MV-4-11 (cell line): Measurements from ENCODE around the gene PPP3R1.

ENCODE experiments used
- DNase-seq: peaks from one replicate; lab custom pipeline; 2025; lab: John Stamatoyannopoulos, UW

Gene PPP3R1

GRCh38 chr2:68231061-68231372 lies 21.3 kb downstream of the PPP3R1 start:
- DNase-seq = no peak

- peak; percentile 28 for DNase-seq
These were observed 21.9 kb downstream of the PPP3R1 start for GRCh38 chr2:68230241-68231060.

GRCh38 chr2:68226794-68227193 lies 25.5 kb downstream of the PPP3R1 start:
- no peak for DNase-seq

- DNase-seq = peak; percentile 54
These were observed 27.2 kb downstream of the PPP3R1 start for GRCh38 chr2:68225119-68225632.

- no peak for DNase-seq
These were observed 28.9 kb downstream of the PPP3R1 start for GRCh38 chr2:68223419-68223818.

GRCh38 chr2:68222287-68222686 lies 30.0 kb downstream of the PPP3R1 start:
- DNase-seq = no peak

- no peak for DNase-seq
These were observed 33.9 kb downstream of the PPP3R1 start for GRCh38 chr2:68218343-68218901.

- DNase-seq = no peak
These were observed 34.6 kb downstream of the PPP3R1 start for GRCh38 chr2:68217729-68218128.

- DNase-seq = no peak
These were observed 35.6 kb downstream of the PPP3R1 start for GRCh38 chr2:68216454-68217310.

- DNase-seq = no peak
These were observed 38.0 kb downstream of the PPP3R1 start for GRCh38 chr2:68214381-68214780.

GRCh38 chr2:68206793-68207192 lies 45.5 kb downstream of the PPP3R1 start:
- no peak for DNase-seq

- peak; percentile 8 for DNase-seq
These were observed 48.7 kb downstream of the PPP3R1 start for GRCh38 chr2:68203587-68203986.

- no peak for DNase-seq
These were observed 52.1 kb downstream of the PPP3R1 start for GRCh38 chr2:68200157-68200787.

GRCh38 chr2:68196120-68196716 lies 56.1 kb downstream of the PPP3R1 start:
- DNase-seq = peak; percentile 15

- peak; percentile 20 for DNase-seq
These were observed 57.2 kb downstream of the PPP3R1 start for GRCh38 chr2:68195096-68195495.

- DNase-seq = no peak
These were observed 58.5 kb downstream of the PPP3R1 start for GRCh38 chr2:68193787-68194372.

- no peak for DNase-seq
These were observed 59.2 kb downstream of the PPP3R1 start for GRCh38 chr2:68193144-68193543.

- DNase-seq = peak; percentile 49
These were observed 61.2 kb downstream of the PPP3R1 start for GRCh38 chr2:68190991-68191731.

- no peak for DNase-seq
These were observed 62.1 kb downstream of the PPP3R1 start for GRCh38 chr2:68189991-68190784.

GRCh38 chr2:68188831-68189230 lies 63.5 kb downstream of the PPP3R1 start:
- no peak for DNase-seq
